ENCODE data around the gene SPATA1. TPM values are rescaled to one million over a fixed set of nuclear protein-coding genes. Genes with fewer than 3 reads are reported as not detected.

SPATA1 gene
- not detected in 2 replicates for total RNA-seq

DNA sequence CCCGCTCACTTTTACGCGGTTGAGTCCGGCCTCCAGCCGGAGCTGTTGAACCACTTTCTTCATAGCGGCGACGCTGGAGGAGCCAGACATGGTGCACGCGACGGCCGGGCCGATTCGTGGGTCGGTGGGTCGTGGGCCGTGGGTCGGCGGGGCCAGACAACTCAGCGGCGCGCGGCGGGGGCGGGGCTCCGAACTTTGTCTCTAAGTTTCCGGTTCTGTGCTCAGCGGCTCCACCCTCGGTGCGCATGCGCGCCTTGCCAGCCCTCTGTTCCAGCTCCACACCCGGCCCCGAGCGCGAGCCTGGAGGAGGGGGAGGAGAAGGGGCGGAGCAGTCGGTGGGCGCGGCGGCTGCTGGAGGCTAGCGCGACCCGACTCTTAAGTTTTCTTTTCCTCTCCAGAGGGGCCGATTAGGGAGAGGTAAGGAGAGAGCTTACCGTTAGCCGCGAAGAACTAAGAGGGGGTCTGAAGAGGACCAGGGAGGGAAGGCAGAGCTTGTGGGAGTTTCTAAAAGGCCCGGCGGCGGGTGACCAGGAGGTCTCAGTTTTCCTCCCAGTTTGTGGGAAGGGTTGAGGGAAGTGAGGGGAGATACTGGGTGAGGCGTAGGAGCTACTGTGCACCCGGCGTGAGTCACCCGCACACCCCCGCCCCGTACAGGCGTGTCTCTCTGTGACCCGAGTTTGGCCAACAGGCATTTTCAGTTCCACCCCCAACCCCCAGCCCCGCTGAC is at the start of gene SPATA1, which contains the start of gene GNG5:
Gene SPATA1 (plus strand): TSS at position 385 of the 727 bp plus-strand sequence. CDS start 9,974 bp downstream, outside the sequence.
Gene GNG5 (minus strand): TSS at position 580 of the 727 bp plus-strand sequence. CDS start 490 bp downstream, at position 90.

GRCh38 chr1:84478876-84479868 is 27.0 kb upstream of the SPATA1 start, which contains the start of gene RPF1:
Gene RPF1 (plus strand): TSS chr1:84479266. CDS start chr1:84479282, 16 bp downstream.

GRCh38 chr1:84573967-84574842 is 68.0 kb downstream of the SPATA1 start, which contains the start of gene CTBS:
Gene CTBS (minus strand): TSS chr1:84574440. CDS start chr1:84574415, 25 bp downstream.

Other genes starting within 250 kb of the SPATA1 start
- gene SAMD13, start 204.7 kb upstream of the SPATA1 start, total RNA-seq = 0.49 and 0.50 TPM in 2 replicates
- not detected in 2 replicates for gene DNASE2B, start 107.9 kb upstream of the SPATA1 start, total RNA-seq
- gene RPF1, start 27.1 kb upstream of the SPATA1 start, total RNA-seq = 27.8 and 35.8 TPM in 2 replicates
- gene GNG5, start 195 bp downstream of the SPATA1 start, total RNA-seq = 56.0 and 70.6 TPM in 2 replicates
- gene CTBS, start 68.1 kb downstream of the SPATA1 start, total RNA-seq = 18.1 TPM in 2 replicates
- gene SSX2IP, start 184.1 kb downstream of the SPATA1 start, total RNA-seq = 4.2 and 6.9 TPM in 2 replicates